WTC11 (cell line): ENCODE measurements around the gene EHMT1. TPM values are rescaled to one million over a fixed set of nuclear protein-coding genes. Genes with fewer than 3 reads are reported as not detected.
A peak's percentile ranks its signal among the peaks of the same experiment; 100 is the strongest.

Experiments
- ATAC-seq: fragments of 200-7000 bp; cut with Tn5 transposase; 2 replicates; pipeline ENCODE4 v1.10.0; 2021; ENCODE audit warnings: mild to moderate bottlenecking, moderate library complexity
- CTCF ChIA-PET: fragments of 300-600 bp; sonication (Branson Sonifier 250); formaldehyde crosslinking; loops from one replicate; lab custom pipeline; 2021; ENCODE audit warnings: antibody characterized with exemption; lab: Charles Lee
- POLR2A ChIA-PET: fragments of 350-600 bp; sonication (Branson Sonifier 250); formaldehyde crosslinking; loops from one replicate; lab custom pipeline; 2021; ENCODE audit warnings: antibody characterized with exemption; lab: Charles Lee
- DNase-seq: peaks from one replicate; pipeline ENCODE4 v3.0.0; 2021; ENCODE audit warnings: low spot score
- H3K27ac Mint-ChIP-seq: 2 replicates; pipeline ENCODE4 v1.8.0; 2021; ENCODE audit warnings: mixed read lengths
- H3K27me3 Mint-ChIP-seq: 2 replicates; pipeline ENCODE4 v1.8.0; 2021; ENCODE audit warnings: low read depth, mild to moderate bottlenecking, moderate library complexity, mixed read lengths
- H3K36me3 Mint-ChIP-seq: 2 replicates; pipeline ENCODE4 v1.8.0; 2021; ENCODE audit warnings: mixed read lengths
- H3K4me1 Mint-ChIP-seq: 2 replicates; pipeline ENCODE4 v1.8.0; 2022; ENCODE audit warnings: mixed read lengths
- H3K4me3 Mint-ChIP-seq: 2 replicates; pipeline ENCODE4 v1.8.0; 2021; ENCODE audit warnings: mild to moderate bottlenecking, moderate library complexity, mixed read lengths
- H3K9me3 Mint-ChIP-seq: 2 replicates; pipeline ENCODE4 v1.8.0; 2021; ENCODE audit warnings: mixed read lengths
- EMX1 ChIP-seq: fragments of 250-450 bp; sonication (Bioruptor Pico); IDR thresholded peaks from 2 replicates; pipeline ENCODE4 v1.8.0; 2021; ENCODE audit warnings: mild to moderate bottlenecking
- ETV6 ChIP-seq: sonication (generic); formaldehyde crosslinking; IDR thresholded peaks from 2 replicates; pipeline ENCODE4 v1.8.1; 2022; ENCODE audit warnings: mild to moderate bottlenecking, missing genetic modification reagents
- FOXK1 ChIP-seq: sonication (generic); formaldehyde crosslinking; IDR thresholded peaks from 2 replicates; pipeline ENCODE4 v1.8.0; 2022; ENCODE audit warnings: mild to moderate bottlenecking, moderate library complexity, missing genetic modification reagents
- FOXP1 ChIP-seq: sonication (generic); formaldehyde crosslinking; IDR thresholded peaks from 2 replicates; pipeline ENCODE4 v1.8.0; 2022; ENCODE audit warnings: missing genetic modification reagents, mild to moderate bottlenecking, moderate library complexity, borderline replicate concordance
- HMGA2 ChIP-seq: fragments of 250-450 bp; sonication (Bioruptor Pico); IDR thresholded peaks from 2 replicates; pipeline ENCODE4 v1.4.0; 2021; ENCODE audit warnings: mild to moderate bottlenecking, moderate library complexity
- NFYB ChIP-seq: sonication (generic); formaldehyde crosslinking; conservative IDR thresholded peaks from 2 replicates; pipeline ENCODE4 v1.8.0; 2022; ENCODE audit warnings: low read depth, missing genetic modification reagents
- NR2C2 ChIP-seq: sonication (generic); formaldehyde crosslinking; IDR thresholded peaks from 2 replicates; pipeline ENCODE4 v1.8.0; 2022; ENCODE audit warnings: mild to moderate bottlenecking, missing genetic modification reagents
- NR3C1 ChIP-seq: sonication (generic); formaldehyde crosslinking; conservative IDR thresholded peaks from 2 replicates; pipeline ENCODE4 v1.8.1; 2023; ENCODE audit warnings: low read depth, mild to moderate bottlenecking, missing genetic modification reagents
- SMAD3 ChIP-seq: sonication (generic); formaldehyde crosslinking; IDR thresholded peaks from 2 replicates; pipeline ENCODE4 v1.8.0; 2022; ENCODE audit warnings: missing genetic modification reagents, mild to moderate bottlenecking, borderline replicate concordance
- SP1 ChIP-seq: sonication (generic); formaldehyde crosslinking; conservative IDR thresholded peaks from 2 replicates; pipeline ENCODE4 v1.8.1; 2022; ENCODE audit warnings: missing genetic modification reagents
- ZNF317 ChIP-seq: sonication (generic); formaldehyde crosslinking; IDR thresholded peaks from 2 replicates; pipeline ENCODE4 v1.8.1; 2023; ENCODE audit warnings: low read depth, mild to moderate bottlenecking, moderate library complexity, missing genetic modification reagents, borderline replicate concordance
- ZNF423 ChIP-seq: fragments of 250-450 bp; sonication (Bioruptor Pico); IDR thresholded peaks from 2 replicates; pipeline ENCODE4 v2.1.2; 2022; ENCODE audit warnings: mild to moderate bottlenecking, moderate library complexity
- total RNA-seq: library from RNA; stranded (reverse); gene quantifications from 3 replicates; pipeline ENCODE4 v1.2.3, GENCODE V29; 2021
- TF ChIP-seq, protein P1 (sequence below): fragments of 250-450 bp; sonication (Bioruptor Pico); IDR thresholded peaks from 2 replicates; pipeline ENCODE4 v1.9.0; 2021; ENCODE audit warnings: mild to moderate bottlenecking, borderline replicate concordance
- TF ChIP-seq, protein P2 (sequence below): sonication (generic); formaldehyde crosslinking; conservative IDR thresholded peaks from 2 replicates; pipeline ENCODE4 v1.8.1; 2023; ENCODE audit warnings: mild to moderate bottlenecking, low read depth, missing genetic modification reagents, moderate library complexity
- TF ChIP-seq, protein P3 (sequence below): sonication (generic); formaldehyde crosslinking; IDR thresholded peaks from 2 replicates; pipeline ENCODE4 v1.8.0; 2022; ENCODE audit warnings: mild to moderate bottlenecking, missing genetic modification reagents
- TF ChIP-seq, protein P4 (sequence below): sonication (generic); formaldehyde crosslinking; IDR thresholded peaks from 2 replicates; pipeline ENCODE4 v1.8.1; 2023; ENCODE audit warnings: mild to moderate bottlenecking, missing genetic modification reagents, moderate library complexity
- TF ChIP-seq, protein P5 (sequence below): fragments of 250-450 bp; sonication (Bioruptor Pico); IDR thresholded peaks from 2 replicates; pipeline ENCODE4 v2.1.2; 2022; ENCODE audit warnings: mild to moderate bottlenecking, moderate library complexity
- TF ChIP-seq, protein P6 (sequence below): fragments of 250-450 bp; sonication (Bioruptor Pico); IDR thresholded peaks from 2 replicates; pipeline ENCODE4 v1.9.0; 2021; ENCODE audit warnings: mild to moderate bottlenecking

EHMT1 gene
- total RNA-seq, 1 experiment from 2014 or later = 170 TPM

DNA sequence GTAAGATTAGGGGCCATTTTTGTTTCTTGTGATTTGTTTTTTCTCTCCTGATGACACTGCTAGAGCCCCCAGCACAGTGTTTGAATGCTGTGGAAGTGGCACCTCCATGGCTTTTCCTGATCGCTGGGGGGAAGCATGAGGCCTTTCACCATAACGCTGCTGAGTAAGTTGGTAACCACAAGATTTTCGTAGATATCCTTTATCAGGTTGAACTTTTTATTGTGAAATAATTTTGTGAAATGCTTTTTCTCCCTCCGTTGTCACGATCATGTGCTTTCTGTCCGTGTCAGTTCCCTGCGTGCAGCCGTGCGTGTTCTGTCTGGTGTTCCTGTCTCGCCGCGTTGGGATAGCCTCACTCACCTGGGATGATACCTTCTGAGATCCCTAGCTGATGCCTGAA is 59.4 kb downstream of the EHMT1 start (continued):
- TF ChIP-seq, protein P1, sequence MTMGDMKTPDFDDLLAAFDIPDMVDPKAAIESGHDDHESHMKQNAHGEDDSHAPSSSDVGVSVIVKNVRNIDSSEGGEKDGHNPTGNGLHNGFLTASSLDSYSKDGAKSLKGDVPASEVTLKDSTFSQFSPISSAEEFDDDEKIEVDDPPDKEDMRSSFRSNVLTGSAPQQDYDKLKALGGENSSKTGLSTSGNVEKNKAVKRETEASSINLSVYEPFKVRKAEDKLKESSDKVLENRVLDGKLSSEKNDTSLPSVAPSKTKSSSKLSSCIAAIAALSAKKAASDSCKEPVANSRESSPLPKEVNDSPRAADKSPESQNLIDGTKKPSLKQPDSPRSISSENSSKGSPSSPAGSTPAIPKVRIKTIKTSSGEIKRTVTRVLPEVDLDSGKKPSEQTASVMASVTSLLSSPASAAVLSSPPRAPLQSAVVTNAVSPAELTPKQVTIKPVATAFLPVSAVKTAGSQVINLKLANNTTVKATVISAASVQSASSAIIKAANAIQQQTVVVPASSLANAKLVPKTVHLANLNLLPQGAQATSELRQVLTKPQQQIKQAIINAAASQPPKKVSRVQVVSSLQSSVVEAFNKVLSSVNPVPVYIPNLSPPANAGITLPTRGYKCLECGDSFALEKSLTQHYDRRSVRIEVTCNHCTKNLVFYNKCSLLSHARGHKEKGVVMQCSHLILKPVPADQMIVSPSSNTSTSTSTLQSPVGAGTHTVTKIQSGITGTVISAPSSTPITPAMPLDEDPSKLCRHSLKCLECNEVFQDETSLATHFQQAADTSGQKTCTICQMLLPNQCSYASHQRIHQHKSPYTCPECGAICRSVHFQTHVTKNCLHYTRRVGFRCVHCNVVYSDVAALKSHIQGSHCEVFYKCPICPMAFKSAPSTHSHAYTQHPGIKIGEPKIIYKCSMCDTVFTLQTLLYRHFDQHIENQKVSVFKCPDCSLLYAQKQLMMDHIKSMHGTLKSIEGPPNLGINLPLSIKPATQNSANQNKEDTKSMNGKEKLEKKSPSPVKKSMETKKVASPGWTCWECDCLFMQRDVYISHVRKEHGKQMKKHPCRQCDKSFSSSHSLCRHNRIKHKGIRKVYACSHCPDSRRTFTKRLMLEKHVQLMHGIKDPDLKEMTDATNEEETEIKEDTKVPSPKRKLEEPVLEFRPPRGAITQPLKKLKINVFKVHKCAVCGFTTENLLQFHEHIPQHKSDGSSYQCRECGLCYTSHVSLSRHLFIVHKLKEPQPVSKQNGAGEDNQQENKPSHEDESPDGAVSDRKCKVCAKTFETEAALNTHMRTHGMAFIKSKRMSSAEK = no peak
- no peak for TF ChIP-seq EMX1 (CRISPR knock-in tag)

DNA sequence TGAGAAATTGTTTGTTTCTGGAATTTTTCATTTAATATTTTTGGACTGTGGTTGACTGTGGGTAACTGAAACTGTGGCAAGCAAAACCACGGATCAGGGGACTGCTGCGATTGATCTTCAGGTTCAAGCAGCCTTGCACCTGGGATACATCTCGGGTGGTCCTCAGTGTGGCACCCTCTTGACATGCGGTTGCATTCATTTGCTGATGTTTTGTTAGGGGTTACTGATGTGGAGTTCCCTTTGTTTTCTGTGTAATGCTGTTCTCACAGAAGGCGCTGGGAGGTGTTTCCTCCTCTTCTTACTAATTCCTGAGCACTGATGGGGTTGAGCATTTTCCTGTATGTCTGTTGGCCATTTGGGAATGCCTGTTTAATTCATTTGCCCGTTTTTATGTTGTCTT is 60.4 kb downstream of the EHMT1 start:
- ChIA-PET POLR2A (no interaction called here), CTCF (interaction anchor here (1.0 to 2.0 kb wide), 3 partner anchors 14 to 93 kb away, joined by 4 to 5 read pairs (median 4); no protein-coding TSS in a partner anchor)
- Mint-ChIP-seq H3K36me3 (peaks cover 3% of the 10 kb centered on the region), H3K4me1 (peaks cover 81% of the 10 kb centered on the region), H3K9me3 (0 out of 2 replicates have a peak, but pooled peaks cover 3% of the 10 kb centered on the region), H3K27ac (peak overlapping the region; percentile 99), H3K27me3 (no peaks in the 10 kb centered on the region), H3K4me3 (peak overlapping the region; percentile 46)
- ATAC-seq (peak; percentile 58), DNase-seq (no peak)
- TF ChIP-seq ZNF423 (CRISPR knock-in tag) (peak; percentile 56; the same call in 1 of the 2 replicates), NFYB (no peak), NR2C2 (no peak), FOXK1 (peak; percentile 65; the same call in 1 of the 2 replicates), ETV6 (peak; percentile 74; the same call in 1 of the 2 replicates), SP1 (CRISPR knock-in tag) (no peak)
- TF ChIP-seq, protein P2, sequence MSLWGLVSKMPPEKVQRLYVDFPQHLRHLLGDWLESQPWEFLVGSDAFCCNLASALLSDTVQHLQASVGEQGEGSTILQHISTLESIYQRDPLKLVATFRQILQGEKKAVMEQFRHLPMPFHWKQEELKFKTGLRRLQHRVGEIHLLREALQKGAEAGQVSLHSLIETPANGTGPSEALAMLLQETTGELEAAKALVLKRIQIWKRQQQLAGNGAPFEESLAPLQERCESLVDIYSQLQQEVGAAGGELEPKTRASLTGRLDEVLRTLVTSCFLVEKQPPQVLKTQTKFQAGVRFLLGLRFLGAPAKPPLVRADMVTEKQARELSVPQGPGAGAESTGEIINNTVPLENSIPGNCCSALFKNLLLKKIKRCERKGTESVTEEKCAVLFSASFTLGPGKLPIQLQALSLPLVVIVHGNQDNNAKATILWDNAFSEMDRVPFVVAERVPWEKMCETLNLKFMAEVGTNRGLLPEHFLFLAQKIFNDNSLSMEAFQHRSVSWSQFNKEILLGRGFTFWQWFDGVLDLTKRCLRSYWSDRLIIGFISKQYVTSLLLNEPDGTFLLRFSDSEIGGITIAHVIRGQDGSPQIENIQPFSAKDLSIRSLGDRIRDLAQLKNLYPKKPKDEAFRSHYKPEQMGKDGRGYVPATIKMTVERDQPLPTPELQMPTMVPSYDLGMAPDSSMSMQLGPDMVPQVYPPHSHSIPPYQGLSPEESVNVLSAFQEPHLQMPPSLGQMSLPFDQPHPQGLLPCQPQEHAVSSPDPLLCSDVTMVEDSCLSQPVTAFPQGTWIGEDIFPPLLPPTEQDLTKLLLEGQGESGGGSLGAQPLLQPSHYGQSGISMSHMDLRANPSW (CRISPR knock-in tag) = no peak
- TF ChIP-seq, protein P3, sequence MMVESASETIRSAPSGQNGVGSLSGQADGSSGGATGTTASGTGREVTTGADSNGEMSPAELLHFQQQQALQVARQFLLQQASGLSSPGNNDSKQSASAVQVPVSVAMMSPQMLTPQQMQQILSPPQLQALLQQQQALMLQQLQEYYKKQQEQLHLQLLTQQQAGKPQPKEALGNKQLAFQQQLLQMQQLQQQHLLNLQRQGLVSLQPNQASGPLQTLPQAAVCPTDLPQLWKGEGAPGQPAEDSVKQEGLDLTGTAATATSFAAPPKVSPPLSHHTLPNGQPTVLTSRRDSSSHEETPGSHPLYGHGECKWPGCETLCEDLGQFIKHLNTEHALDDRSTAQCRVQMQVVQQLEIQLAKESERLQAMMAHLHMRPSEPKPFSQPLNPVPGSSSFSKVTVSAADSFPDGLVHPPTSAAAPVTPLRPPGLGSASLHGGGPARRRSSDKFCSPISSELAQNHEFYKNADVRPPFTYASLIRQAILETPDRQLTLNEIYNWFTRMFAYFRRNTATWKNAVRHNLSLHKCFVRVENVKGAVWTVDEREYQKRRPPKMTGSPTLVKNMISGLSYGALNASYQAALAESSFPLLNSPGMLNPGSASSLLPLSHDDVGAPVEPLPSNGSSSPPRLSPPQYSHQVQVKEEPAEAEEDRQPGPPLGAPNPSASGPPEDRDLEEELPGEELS (CRISPR knock-in tag) = peak; percentile 65; the same call in 1 of the 2 replicates

DNA sequence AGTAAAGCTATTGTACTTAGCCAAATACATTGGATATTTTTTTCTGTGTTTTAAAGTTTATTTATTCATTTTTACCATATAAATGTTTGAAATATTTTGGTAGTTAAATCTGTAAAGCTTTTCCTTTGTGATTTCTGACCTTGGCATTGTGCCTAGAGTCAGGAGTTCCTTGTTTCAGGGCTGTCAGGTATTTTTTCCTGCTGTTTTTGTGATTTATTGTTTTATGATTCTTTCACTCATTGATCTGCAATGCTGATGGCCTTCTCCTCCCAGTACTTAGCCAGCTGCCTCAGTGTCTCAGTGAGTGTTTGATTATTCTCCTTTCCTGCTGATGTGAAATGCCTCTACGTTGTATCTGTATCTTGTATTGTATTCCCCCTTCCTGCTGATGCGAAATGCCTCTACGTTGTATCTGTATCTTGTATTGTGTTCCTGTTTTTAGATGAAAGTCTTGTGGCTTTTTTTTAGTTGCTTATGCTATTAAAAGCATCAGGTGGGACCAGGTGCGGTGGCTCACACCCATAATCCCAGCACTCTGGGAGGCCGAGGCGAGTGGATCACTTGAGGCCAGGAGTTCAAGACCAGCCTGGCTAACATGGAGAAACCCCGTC is 61.0 kb downstream of the EHMT1 start:
- CTCF ChIA-PET = interaction anchor here (0.5 to 1.5 kb wide), 3 partner anchors 12 to 15 kb away, joined by 3 to 4 read pairs (median 4); no protein-coding TSS in a partner anchor
- Mint-ChIP-seq H3K9me3 (0 out of 2 replicates have a peak, but pooled peaks cover 3% of the 10 kb centered on the region), H3K27ac (peak overlapping the region; percentile 99), H3K4me3 (peak overlapping the region; percentile 4), H3K36me3 (peaks cover 3% of the 10 kb centered on the region), H3K27me3 (no peaks in the 10 kb centered on the region), H3K4me1 (peaks cover 81% of the 10 kb centered on the region)
- ATAC-seq (no peak), DNase-seq (no peak)
- TF ChIP-seq FOXP1 (CRISPR knock-in tag) (no peak), HMGA2 (CRISPR knock-in tag) (no peak), NR3C1 (no peak), ZNF317 (no peak), SMAD3 (CRISPR knock-in tag) (no peak)
- TF ChIP-seq, protein P4, sequence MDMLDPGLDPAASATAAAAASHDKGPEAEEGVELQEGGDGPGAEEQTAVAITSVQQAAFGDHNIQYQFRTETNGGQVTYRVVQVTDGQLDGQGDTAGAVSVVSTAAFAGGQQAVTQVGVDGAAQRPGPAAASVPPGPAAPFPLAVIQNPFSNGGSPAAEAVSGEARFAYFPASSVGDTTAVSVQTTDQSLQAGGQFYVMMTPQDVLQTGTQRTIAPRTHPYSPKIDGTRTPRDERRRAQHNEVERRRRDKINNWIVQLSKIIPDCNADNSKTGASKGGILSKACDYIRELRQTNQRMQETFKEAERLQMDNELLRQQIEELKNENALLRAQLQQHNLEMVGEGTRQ (CRISPR knock-in tag) = no peak
- TF ChIP-seq, protein P5, sequence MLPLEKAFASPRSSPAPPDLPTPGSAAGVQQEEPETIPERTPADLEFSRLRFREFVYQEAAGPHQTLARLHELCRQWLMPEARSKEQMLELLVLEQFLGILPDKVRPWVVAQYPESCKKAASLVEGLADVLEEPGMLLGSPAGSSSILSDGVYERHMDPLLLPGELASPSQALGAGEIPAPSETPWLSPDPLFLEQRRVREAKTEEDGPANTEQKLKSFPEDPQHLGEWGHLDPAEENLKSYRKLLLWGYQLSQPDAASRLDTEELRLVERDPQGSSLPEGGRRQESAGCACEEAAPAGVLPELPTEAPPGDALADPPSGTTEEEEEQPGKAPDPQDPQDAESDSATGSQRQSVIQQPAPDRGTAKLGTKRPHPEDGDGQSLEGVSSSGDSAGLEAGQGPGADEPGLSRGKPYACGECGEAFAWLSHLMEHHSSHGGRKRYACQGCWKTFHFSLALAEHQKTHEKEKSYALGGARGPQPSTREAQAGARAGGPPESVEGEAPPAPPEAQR (CRISPR knock-in tag) = no peak
- TF ChIP-seq, protein P6, sequence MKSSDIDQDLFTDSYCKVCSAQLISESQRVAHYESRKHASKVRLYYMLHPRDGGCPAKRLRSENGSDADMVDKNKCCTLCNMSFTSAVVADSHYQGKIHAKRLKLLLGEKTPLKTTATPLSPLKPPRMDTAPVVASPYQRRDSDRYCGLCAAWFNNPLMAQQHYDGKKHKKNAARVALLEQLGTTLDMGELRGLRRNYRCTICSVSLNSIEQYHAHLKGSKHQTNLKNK = 0 out of 2 replicates have a peak, but pooled peaks have one; percentile 29
- POLR2A ChIA-PET = no interaction called here
